Measurements from ENCODE around the gene NDUFAB1. TPM values are rescaled to one million over a fixed set of nuclear protein-coding genes. Genes with fewer than 3 reads are reported as not detected.

NDUFAB1 gene
- total and polyA plus RNA-seq, 2 of the 13 experiments (the other 11 are each of a cell fraction or from before 2014, with no cell fraction given), result 221 to 601 TPM

GRCh38 chr16:23537390-23537789, 58.7 kb downstream of the NDUFAB1 start (continued):
- TF ChIP-seq ZSCAN5A (CRISPR knock-in tag; IDR thresholded peaks at IDR 0.05; ENCODE audit: borderline replicate concordance) (no peak), ZNF468 (CRISPR knock-in tag; IDR thresholded peaks at IDR 0.05) (no peak), KLF11 (CRISPR knock-in tag; IDR thresholded peaks at IDR 0.05) (no peak), ZNF280D (CRISPR knock-in tag; IDR thresholded peaks at IDR 0.05) (no peak), ZNF138 (CRISPR knock-in tag; IDR thresholded peaks at IDR 0.05; ENCODE audit: low read depth) (no peak), ZNF414 (CRISPR knock-in tag; IDR thresholded peaks at IDR 0.05) (no peak), FOSL2 (CRISPR knock-in tag; IDR thresholded peaks at IDR 0.05) (peak; percentile 82), SAP130 (CRISPR knock-in tag; IDR thresholded peaks at IDR 0.05; ENCODE audit: low read depth) (peak; percentile 88), ZNF317 (CRISPR knock-in tag; IDR thresholded peaks at IDR 0.05) (no peak), ATF2 (CRISPR knock-in tag; IDR thresholded peaks at IDR 0.05) (no peak; the same call in 1 of the 2 replicates), ZMAT3 (CRISPR knock-in tag; conservative IDR thresholded peaks at IDR 0.05) (no peak), ELF1 (CRISPR knock-in tag; IDR thresholded peaks at IDR 0.05) (no peak; the same call in 1 of the 2 replicates), HCFC1 (IDR thresholded peaks at IDR 0.05; ENCODE audit: low read depth, low read length) (no peak), NR1H2 (CRISPR knock-in tag; IDR thresholded peaks at IDR 0.05; ENCODE audit: borderline replicate concordance, low read depth) (no peak), ATF3 (CRISPR knock-in tag; IDR thresholded peaks at IDR 0.05) (0 out of 2 replicates have a peak, but pooled peaks have one; percentile 42), ONECUT2 (CRISPR knock-in tag; IDR thresholded peaks at IDR 0.05) (no peak), GPN1 (CRISPR knock-in tag; IDR thresholded peaks at IDR 0.05; ENCODE audit: borderline replicate concordance) (no peak), MXI1 (IDR thresholded peaks at IDR 0.05; ENCODE audit: borderline replicate concordance, low read depth, low read length) (peak; percentile 43; the same call in 1 of the 3 replicates), MAX (IDR thresholded peaks at IDR 0.05) (no peak), ZNF503 (CRISPR knock-in tag; IDR thresholded peaks at IDR 0.05) (no peak), SOX5 (CRISPR knock-in tag; IDR thresholded peaks at IDR 0.05; ENCODE audit: borderline replicate concordance) (no peak), LCORL (IDR thresholded peaks at IDR 0.05) (no peak), LCORL (CRISPR knock-in tag; IDR thresholded peaks at IDR 0.05) (no peak), JARID2 (CRISPR knock-in tag; IDR thresholded peaks at IDR 0.05; ENCODE audit: insufficient replicate concordance) (no peak)

Measured in HepG2 (cell line).